Peyer's patch (tissue), 4 donors: ENCODE measurements around the gene TFCP2L1. TPM values are rescaled to one million over a fixed set of nuclear protein-coding genes. Genes with fewer than 3 reads are reported as not detected.

Experiments
- DNase-seq, 3 donors: peaks; one replicate each; pipeline ENCODE4 v3.0.0-alpha.2; 2017 to 2019
- H3K27ac ChIP-seq, 4 donors: fragments of 200-600 bp; sonication (generic); one replicate each; pipeline ENCODE4 v1.5.1; 2016 to 2019
- H3K27me3 ChIP-seq, 2 donors: fragments of 200-600 bp; sonication (generic); one replicate each; pipeline ENCODE4 v1.5.1; 2019
- H3K36me3 ChIP-seq, 3 donors: fragments of 200-600 bp; sonication (generic); one replicate each; pipeline ENCODE4 v1.5.1; 2016 to 2019
- H3K4me1 ChIP-seq, 4 donors: fragments of 200-600 bp; sonication (generic); one replicate each; pipeline ENCODE4 v1.5.1; 2016 to 2019
- H3K4me3 ChIP-seq, 4 donors: fragments of 200-600 bp; sonication (generic); 1 replicate in 3 of 4; 2 replicates in 1 of 4; pipeline ENCODE4 v1.5.1; 2016 to 2019; ENCODE audit warnings: mild to moderate bottlenecking in 1 of 4
- H3K9me3 ChIP-seq, 4 donors: fragments of 200-600 bp; sonication (generic); one replicate each; pipeline ENCODE4 v1.5.1; 2016 to 2019; ENCODE audit warnings: mild to moderate bottlenecking in 1 of 4
- CTCF ChIP-seq, 6 experiments: fragments of 450-650 bp in 4 of 6; fragments of 200-600 bp in 2 of 6; sonication (generic) in 1 of 6; IDR thresholded peaks; one replicate each; pipeline ENCODE4 v1.5.1; 2017 to 2019; ENCODE audit warnings: antibody characterized with exemption in 6 of 6, mild to moderate bottlenecking in 3 of 6, moderate library complexity in 1 of 6
- POLR2A ChIP-seq, 2 donors: fragments of 450-650 bp; IDR thresholded peaks; one replicate each; pipeline ENCODE4 v1.5.1; 2017; ENCODE audit warnings: antibody characterized with exemption in 2 of 2, mild to moderate bottlenecking in 2 of 2, moderate library complexity in 2 of 2
- total RNA-seq, 4 donors: library from RNA; depleted of rRNA; stranded (reverse); fragments of >200 nt; gene quantifications; one replicate each; pipeline ENCODE4 v1.1.0, GENCODE V29; 2016

Gene TFCP2L1
- total RNA-seq, 4 donors from 2014 or later: 5.0 to 41.0 (median 10.0) TPM

- H3K9me3 ChIP-seq: no peaks in the 10 kb centered on the region
- no peak overlapping the region for H3K4me3 ChIP-seq
- TF ChIP-seq CTCF (IDR thresholded peaks at IDR 0.05): no peak
- no peak for TF ChIP-seq POLR2A (IDR thresholded peaks at IDR 0.05)
These were observed 81.3 kb downstream of the TFCP2L1 start for GRCh38 chr2:121203591-121204249.

GRCh38 chr2:121202541-121203310, 82.3 kb downstream of the TFCP2L1 start:
- TF ChIP-seq CTCF (IDR thresholded peaks at IDR 0.05) (peak in 1 of 6 experiments; percentile 7), POLR2A (IDR thresholded peaks at IDR 0.05) (peak in 1 of 2 donors; percentile 45)
- Histone ChIP-seq H3K4me3 (no peak overlapping the region), H3K4me1 (peaks cover 0 to 18% (median 0%) of the 10 kb centered on the region in 4 donors), H3K9me3 (no peaks in the 10 kb centered on the region), H3K36me3 (no peaks in the 10 kb centered on the region), H3K27me3 (no peaks in the 10 kb centered on the region), H3K27ac (peak overlapping the region in 2 of 4 donors; percentile 43 to 75)
- peak in 2 of 3 donors; percentile 78 to 85 for DNase-seq

More at GRCh38 chr2:121203591-121204249, 81.3 kb downstream of the TFCP2L1 start:
- H3K27ac ChIP-seq: peak overlapping the region in 2 of 4 donors; percentile 48 to 75
- no peaks in the 10 kb centered on the region for H3K27me3 ChIP-seq
- H3K36me3 ChIP-seq: no peaks in the 10 kb centered on the region
- peaks cover 0 to 16% (median 0%) of the 10 kb centered on the region in 4 donors for H3K4me1 ChIP-seq
- DNase-seq: no peak

GRCh38 chr2:121201796-121202195, 83.2 kb downstream of the TFCP2L1 start:
- no peak overlapping the region for H3K4me3 ChIP-seq
- H3K27ac ChIP-seq: peak overlapping the region in 1 of 4 donors; percentile 46
- peaks cover 0 to 25% (median 0%) of the 10 kb centered on the region in 4 donors for H3K4me1 ChIP-seq
- DNase-seq: no peak
- H3K9me3 ChIP-seq: no peaks in the 10 kb centered on the region
- H3K36me3 ChIP-seq: no peaks in the 10 kb centered on the region
- TF ChIP-seq CTCF (IDR thresholded peaks at IDR 0.05) (no peak), POLR2A (IDR thresholded peaks at IDR 0.05) (no peak)
- no peaks in the 10 kb centered on the region for H3K27me3 ChIP-seq

GRCh38 chr2:121200419-121201315, 84.3 kb downstream of the TFCP2L1 start:
- no peak for DNase-seq
- no peaks in the 10 kb centered on the region for H3K27me3 ChIP-seq
- no peak overlapping the region for H3K4me3 ChIP-seq
- H3K4me1 ChIP-seq: peaks cover 0 to 28% (median 0%) of the 10 kb centered on the region in 4 donors
- TF ChIP-seq POLR2A (IDR thresholded peaks at IDR 0.05): no peak
- TF ChIP-seq CTCF (IDR thresholded peaks at IDR 0.05): no peak
- no peaks in the 10 kb centered on the region for H3K9me3 ChIP-seq
- no peaks in the 10 kb centered on the region for H3K36me3 ChIP-seq
- H3K27ac ChIP-seq: no peak overlapping the region

GRCh38 chr2:121200011-121200347, 85.0 kb downstream of the TFCP2L1 start:
- Histone ChIP-seq H3K9me3 (no peaks in the 10 kb centered on the region), H3K27ac (no peak overlapping the region), H3K36me3 (no peaks in the 10 kb centered on the region), H3K27me3 (no peaks in the 10 kb centered on the region), H3K4me1 (peaks cover 0 to 28% (median 0%) of the 10 kb centered on the region in 4 donors), H3K4me3 (no peak overlapping the region)
- TF ChIP-seq CTCF (IDR thresholded peaks at IDR 0.05) (no peak), POLR2A (IDR thresholded peaks at IDR 0.05) (no peak)
- DNase-seq: no peak
